ENCODE measurements around the gene LRIF1.

GRCh38 chr1:110952031-110952430 lies 11.7 kb downstream of the LRIF1 start:
- TF ChIP-seq CTCF (IDR thresholded peaks at IDR 0.05), result no peak
- no peak for TF ChIP-seq POLR2AphosphoS5 (IDR thresholded peaks at IDR 0.05)
